Measurements from ENCODE around the gene HIGD2B. TPM values are rescaled to one million over a fixed set of nuclear protein-coding genes. Genes with fewer than 3 reads are reported as not detected.
"Not testable (repeated sequence)": the region's sequence is repeated elsewhere in the genome, so short reads cannot be mapped to it uniquely, and the experiment has no call there.

Gene HIGD2B
- not detected for total RNA-seq
- polyA plus RNA-seq (ENCODE audit: insufficient read depth in 1 of 8, insufficient read length in 8 of 8, low replicate concordance in 1 of 8) = not detected
- long read RNA-seq, donor 1 = 0 reads
- long read RNA-seq, donor 2 = 0 reads
- long read RNA-seq, donor 3 = 0 reads
- long read RNA-seq, donor 4 = 0 reads
- long read RNA-seq, donor 5 = 0 reads
- long read RNA-seq, donor 6 = 0 reads
- long read RNA-seq, donor 7 = 0 reads
- long read RNA-seq, donor 8 = 0 reads
- long read RNA-seq, donor 9 = 0 reads
- long read RNA-seq, donor 10 = 0 reads
- long read RNA-seq, donor 11 = 0 reads

DNA sequence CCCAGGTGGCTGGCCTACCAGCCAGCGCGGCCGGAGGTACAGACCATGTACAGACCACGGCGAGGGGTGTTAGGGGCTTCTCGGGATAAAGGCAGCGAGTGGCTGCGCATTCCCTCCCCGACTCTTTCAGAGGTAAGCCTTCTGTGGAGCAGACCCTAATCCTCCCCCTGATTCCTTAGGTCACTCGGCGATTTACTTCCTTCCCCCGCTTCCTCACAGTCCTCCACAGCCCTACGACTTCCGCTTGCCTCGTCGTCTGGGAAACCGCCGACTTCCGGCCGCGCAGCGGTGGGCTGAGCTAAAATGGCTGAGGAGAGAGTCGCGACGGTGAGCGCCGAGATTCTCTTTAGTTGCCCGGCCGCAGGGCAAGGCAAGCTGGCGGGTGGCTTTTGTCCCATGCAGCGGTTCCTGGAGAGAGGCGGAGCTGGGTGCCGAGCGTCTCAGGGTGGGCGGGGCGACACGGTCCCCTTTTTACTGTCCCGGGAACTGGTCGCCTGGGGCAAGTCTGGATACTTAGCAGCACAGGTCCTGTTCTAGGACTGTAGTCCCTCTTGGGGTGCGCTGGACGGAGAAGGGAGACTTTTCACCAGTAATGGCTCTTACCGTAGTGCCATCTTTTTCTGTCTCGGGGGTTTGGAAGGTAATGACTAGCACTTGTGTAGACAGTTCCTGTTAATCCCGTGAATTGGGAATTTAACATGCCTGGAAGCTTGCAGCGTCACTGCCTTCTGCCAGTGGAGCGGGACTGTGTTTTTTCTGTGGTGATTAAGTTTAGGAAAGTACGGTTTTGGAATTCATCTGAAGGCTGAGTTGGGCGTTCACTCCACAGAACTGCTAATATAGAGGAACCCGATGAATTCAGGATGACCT is at the start of gene HIGD2B, which contains the start of gene BBS4:
Gene HIGD2B (minus strand): TSS at position 258 of the 870 bp plus-strand sequence. CDS start 9,808 bp downstream, outside the sequence.
Gene BBS4 (plus strand): TSS at position 283 of the 870 bp plus-strand sequence. CDS start 21 bp downstream, at position 304.
- Histone ChIP-seq H3K27me3 (ENCODE audit: control insufficient read depth, insufficient read depth, low read length) (no peaks in the 10 kb centered on the region), H3K36me3 (ENCODE audit: control insufficient read depth, insufficient read depth, low read length) (no peaks in the 10 kb centered on the region), H3K4me3 (ENCODE audit: low read length) (peak within 1 kb of the TSS; percentile 73), H3K4me1 (ENCODE audit: control insufficient read depth, insufficient read depth, low read length) (peaks cover 5% of the 10 kb centered on the region), H3K9me3 (replicated peaks; ENCODE audit: control insufficient read depth, low read depth, low read length) (no peaks in the 10 kb centered on the region), H3K27ac (ENCODE audit: low read length) (peak within 1 kb of the TSS; percentile 98)
- DNase-seq = peak; percentile 96
- under 1% methylated on average over 43 of the region's 49 CpGs for WGBS (ENCODE audit: insufficient coverage)

DNA sequence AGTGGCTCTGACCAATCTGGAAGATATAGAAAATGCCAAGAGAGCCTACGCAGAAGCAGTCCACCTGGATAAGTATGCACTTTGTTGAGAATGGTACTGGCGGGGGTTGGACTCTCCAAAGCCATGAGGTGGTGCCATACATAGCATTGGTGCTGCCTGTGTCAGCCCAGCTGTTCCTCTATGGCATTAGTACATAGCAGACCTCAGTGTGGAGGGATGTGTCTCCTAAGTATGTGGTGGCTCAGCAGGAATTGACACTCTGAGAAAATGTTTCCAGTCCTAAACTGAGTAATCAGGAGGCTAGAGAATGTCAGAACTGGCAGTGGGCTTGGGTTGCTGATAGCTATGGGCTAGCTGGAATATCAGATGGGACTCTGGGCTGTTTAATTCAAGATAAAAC is 49.1 kb upstream of the HIGD2B start:
- DNase-seq = peak; percentile 2
- Histone ChIP-seq H3K27me3 (ENCODE audit: control insufficient read depth, insufficient read depth, low read length) (no peaks in the 10 kb centered on the region), H3K4me3 (ENCODE audit: low read length) (no peak overlapping the region), H3K9me3 (replicated peaks; ENCODE audit: control insufficient read depth, low read depth, low read length) (no peaks in the 10 kb centered on the region), H3K36me3 (ENCODE audit: control insufficient read depth, insufficient read depth, low read length) (peaks cover 51% of the 10 kb centered on the region), H3K27ac (ENCODE audit: low read length) (no peak overlapping the region), H3K4me1 (ENCODE audit: control insufficient read depth, insufficient read depth, low read length) (no peaks in the 10 kb centered on the region)
- 94% methylated on average over 2 of the region's 2 CpGs for WGBS (ENCODE audit: insufficient coverage)

- Histone ChIP-seq H3K36me3 (ENCODE audit: control insufficient read depth, insufficient read depth, low read length) (peaks cover 45% of the 10 kb centered on the region), H3K4me3 (ENCODE audit: low read length) (no peak overlapping the region), H3K9me3 (replicated peaks; ENCODE audit: control insufficient read depth, low read depth, low read length) (no peaks in the 10 kb centered on the region), H3K4me1 (ENCODE audit: control insufficient read depth, insufficient read depth, low read length) (no peaks in the 10 kb centered on the region), H3K27me3 (ENCODE audit: control insufficient read depth, insufficient read depth, low read length) (no peaks in the 10 kb centered on the region), H3K27ac (ENCODE audit: low read length) (no peak overlapping the region)
- no peak for DNase-seq
- WGBS (ENCODE audit: insufficient coverage) = 97% methylated on average over 2 of the region's 2 CpGs
These were observed 48.2 kb upstream of the HIGD2B start for GRCh38 chr15:72733941-72734738.

- H3K36me3 ChIP-seq (ENCODE audit: control insufficient read depth, insufficient read depth, low read length) = peaks cover 37% of the 10 kb centered on the region
- H3K27me3 ChIP-seq (ENCODE audit: control insufficient read depth, insufficient read depth, low read length) = no peaks in the 10 kb centered on the region
- no peak for DNase-seq
- WGBS (ENCODE audit: insufficient coverage) = 91% methylated on average over 3 of the region's 4 CpGs
- H3K4me1 ChIP-seq (ENCODE audit: control insufficient read depth, insufficient read depth, low read length) = no peaks in the 10 kb centered on the region
- no peak overlapping the region for H3K27ac ChIP-seq (ENCODE audit: low read length)
- no peaks in the 10 kb centered on the region for H3K9me3 ChIP-seq (replicated peaks; ENCODE audit: control insufficient read depth, low read depth, low read length)
- H3K4me3 ChIP-seq (ENCODE audit: low read length) = no peak overlapping the region
These were observed 46.5 kb upstream of the HIGD2B start for GRCh38 chr15:72732516-72732915.

DNA sequence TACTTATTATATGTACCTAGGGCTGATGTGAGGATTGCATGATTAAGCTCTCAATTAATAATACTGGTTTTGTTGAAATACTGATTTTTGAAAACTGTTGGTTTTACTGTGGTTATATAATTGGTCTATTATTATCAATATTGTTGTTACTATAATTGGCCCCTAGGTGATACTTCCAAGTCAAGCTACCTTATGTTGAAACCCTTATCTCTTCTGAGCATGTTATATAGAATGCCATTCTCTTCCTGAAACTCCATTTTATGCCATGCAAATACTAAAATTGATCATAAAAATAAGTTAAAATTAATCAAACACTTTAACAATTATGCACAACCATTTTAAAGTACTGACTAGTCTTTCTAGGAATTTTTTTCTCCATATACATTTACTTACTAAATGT is 46.1 kb upstream of the HIGD2B start:
- no peak overlapping the region for H3K4me3 ChIP-seq (ENCODE audit: low read length)
- H3K4me1 ChIP-seq (ENCODE audit: control insufficient read depth, insufficient read depth, low read length) = no peaks in the 10 kb centered on the region
- no peak overlapping the region for H3K27ac ChIP-seq (ENCODE audit: low read length)
- no peaks in the 10 kb centered on the region for H3K9me3 ChIP-seq (replicated peaks; ENCODE audit: control insufficient read depth, low read depth, low read length)
- H3K36me3 ChIP-seq (ENCODE audit: control insufficient read depth, insufficient read depth, low read length) = peaks cover 38% of the 10 kb centered on the region
- DNase-seq = no peak
- no peaks in the 10 kb centered on the region for H3K27me3 ChIP-seq (ENCODE audit: control insufficient read depth, insufficient read depth, low read length)

- no peaks in the 10 kb centered on the region for H3K27me3 ChIP-seq (ENCODE audit: control insufficient read depth, insufficient read depth, low read length)
- H3K4me3 ChIP-seq (ENCODE audit: low read length) = no peak overlapping the region
- H3K36me3 ChIP-seq (ENCODE audit: control insufficient read depth, insufficient read depth, low read length) = peaks cover 22% of the 10 kb centered on the region
- H3K9me3 ChIP-seq (replicated peaks; ENCODE audit: control insufficient read depth, low read depth, low read length) = no peaks in the 10 kb centered on the region
- no peak for DNase-seq
- 40% methylated on average over 1 of the region's 1 CpG for WGBS (ENCODE audit: insufficient coverage)
- no peak overlapping the region for H3K27ac ChIP-seq (ENCODE audit: low read length)
- no peaks in the 10 kb centered on the region for H3K4me1 ChIP-seq (ENCODE audit: control insufficient read depth, insufficient read depth, low read length)
These were observed 42.8 kb upstream of the HIGD2B start for GRCh38 chr15:72728821-72729220.

GRCh38 chr15:72728249-72728648 is 42.3 kb upstream of the HIGD2B start:
- H3K27ac ChIP-seq (ENCODE audit: low read length); H3K27me3 ChIP-seq (ENCODE audit: control insufficient read depth, insufficient read depth, low read length); DNase-seq; H3K4me3 ChIP-seq (ENCODE audit: low read length); H3K9me3 ChIP-seq (replicated peaks; ENCODE audit: control insufficient read depth, low read depth, low read length); H3K4me1 ChIP-seq (ENCODE audit: control insufficient read depth, insufficient read depth, low read length): not testable (repeated sequence)
- WGBS (ENCODE audit: insufficient coverage) = no CpG with 5 or more reads among the region's 1 CpG
- H3K36me3 ChIP-seq (ENCODE audit: control insufficient read depth, insufficient read depth, low read length) = peaks cover 22% of the 10 kb centered on the region

DNA sequence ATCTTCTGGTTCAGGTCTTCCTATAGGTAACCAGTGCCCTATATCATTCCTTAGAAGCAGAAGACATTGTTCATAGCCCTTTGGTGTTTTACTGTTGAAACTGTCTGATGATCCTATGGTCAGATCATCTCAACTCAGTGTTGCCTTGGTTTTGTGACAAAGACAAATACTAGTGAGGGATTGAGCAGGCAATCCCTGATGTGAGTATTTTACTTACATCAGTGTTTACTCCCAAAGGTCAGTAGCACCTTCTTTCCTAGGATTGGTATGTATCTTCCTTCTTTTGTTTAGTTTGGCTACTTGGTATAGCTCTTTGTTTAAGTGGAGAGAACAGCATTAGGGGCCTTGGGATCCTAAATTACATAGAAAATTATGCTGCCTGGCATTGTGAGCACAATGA is 41.2 kb upstream of the HIGD2B start:
- H3K36me3 ChIP-seq (ENCODE audit: control insufficient read depth, insufficient read depth, low read length) = peaks cover 17% of the 10 kb centered on the region
- DNase-seq = no peak

DNA sequence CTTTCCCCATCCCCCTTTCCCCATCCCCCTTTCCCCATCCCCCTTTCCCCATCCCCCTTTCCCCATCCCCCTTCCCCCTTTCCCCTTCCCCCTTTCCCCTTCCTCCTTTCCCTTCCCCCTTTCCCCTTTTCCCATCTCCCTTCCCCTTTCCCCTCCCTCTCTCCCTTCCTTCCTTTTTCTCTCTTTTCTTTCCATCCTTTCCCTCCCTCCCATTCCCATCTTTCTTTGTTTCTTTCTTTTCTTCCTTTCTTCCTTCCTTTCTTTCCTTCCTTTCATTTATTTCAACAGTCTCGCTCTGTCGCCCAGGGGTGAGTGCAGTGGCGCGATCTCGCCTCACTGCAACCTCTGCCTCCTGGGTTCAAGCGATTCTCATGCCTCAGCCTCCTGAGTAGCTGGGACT is 39.9 kb upstream of the HIGD2B start:
- not testable (repeated sequence) for DNase-seq; H3K27me3 ChIP-seq (ENCODE audit: control insufficient read depth, insufficient read depth, low read length); H3K4me1 ChIP-seq (ENCODE audit: control insufficient read depth, insufficient read depth, low read length); H3K4me3 ChIP-seq (ENCODE audit: low read length); H3K9me3 ChIP-seq (replicated peaks; ENCODE audit: control insufficient read depth, low read depth, low read length); H3K36me3 ChIP-seq (ENCODE audit: control insufficient read depth, insufficient read depth, low read length); H3K27ac ChIP-seq (ENCODE audit: low read length)
- WGBS (ENCODE audit: insufficient coverage) = 98% methylated on average over 6 of the region's 6 CpGs

More for the DNA sequence above, 41.2 kb upstream of the HIGD2B start:
- Histone ChIP-seq H3K27ac (ENCODE audit: low read length) (no peak overlapping the region), H3K4me1 (ENCODE audit: control insufficient read depth, insufficient read depth, low read length) (no peaks in the 10 kb centered on the region), H3K9me3 (replicated peaks; ENCODE audit: control insufficient read depth, low read depth, low read length) (no peaks in the 10 kb centered on the region), H3K27me3 (ENCODE audit: control insufficient read depth, insufficient read depth, low read length) (no peaks in the 10 kb centered on the region), H3K4me3 (ENCODE audit: low read length) (no peak overlapping the region)

DNA sequence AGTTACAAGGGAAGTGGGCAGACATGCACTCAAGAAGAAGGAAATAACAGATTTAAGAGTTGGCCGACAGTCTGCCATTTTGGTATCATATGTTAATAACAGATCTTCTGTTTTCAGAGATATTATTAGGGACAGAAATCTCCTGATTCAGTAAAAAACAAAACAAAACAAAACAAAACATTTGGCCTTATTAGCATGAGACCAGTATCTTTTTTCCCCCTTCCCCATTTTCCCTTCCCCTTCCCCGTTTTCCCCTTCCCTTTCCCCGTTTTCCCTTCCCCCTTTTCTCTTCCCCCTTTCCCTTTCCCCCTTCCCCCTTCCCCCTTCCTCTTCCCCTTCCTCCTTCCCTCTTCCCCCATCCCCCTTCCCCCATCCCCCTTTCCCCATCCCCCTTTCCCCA is 39.5 kb upstream of the HIGD2B start:
- Histone ChIP-seq H3K27me3 (ENCODE audit: control insufficient read depth, insufficient read depth, low read length) (no peaks in the 10 kb centered on the region), H3K4me3 (ENCODE audit: low read length) (no peak overlapping the region), H3K4me1 (ENCODE audit: control insufficient read depth, insufficient read depth, low read length) (no peaks in the 10 kb centered on the region), H3K9me3 (replicated peaks; ENCODE audit: control insufficient read depth, low read depth, low read length) (no peaks in the 10 kb centered on the region), H3K27ac (ENCODE audit: low read length) (no peak overlapping the region), H3K36me3 (ENCODE audit: control insufficient read depth, insufficient read depth, low read length) (peaks cover 9% of the 10 kb centered on the region)
- 92% methylated on average over 2 of the region's 3 CpGs for WGBS (ENCODE audit: insufficient coverage)
- DNase-seq = no peak
